ENCODE measurements around the gene TSKU.

The TSKU gene

GRCh38 chr11:76841923-76842452 is 58.8 kb downstream of the TSKU start:
- DNase-seq = no peak
- no peak for TF ChIP-seq CTCF (IDR thresholded peaks at IDR 0.05)
- peaks cover 18% of the 10 kb centered on the region for H3K4me1 Mint-ChIP-seq
- H3K9me3 Mint-ChIP-seq = peaks cover 4% of the 10 kb centered on the region
- no peak overlapping the region for H3K27ac Mint-ChIP-seq
- H3K36me3 Mint-ChIP-seq (ENCODE audit: low read depth) = no peaks in the 10 kb centered on the region
- H3K27me3 Mint-ChIP-seq (ENCODE audit: low read depth, poor library complexity) = peaks cover 13% of the 10 kb centered on the region
- H3K4me3 Mint-ChIP-seq = no peak overlapping the region

- H3K9me3 Mint-ChIP-seq = peaks cover 4% of the 10 kb centered on the region
- no peak overlapping the region for H3K4me3 Mint-ChIP-seq
- no peaks in the 10 kb centered on the region for H3K36me3 Mint-ChIP-seq (ENCODE audit: low read depth)
- peaks cover 9% of the 10 kb centered on the region for H3K27me3 Mint-ChIP-seq (ENCODE audit: low read depth, poor library complexity)
- TF ChIP-seq CTCF (IDR thresholded peaks at IDR 0.05) = no peak
- peaks cover 13% of the 10 kb centered on the region for H3K4me1 Mint-ChIP-seq
- no peak overlapping the region for H3K27ac Mint-ChIP-seq
- no peak for DNase-seq
Measured at GRCh38 chr11:76843907-76844306, 60.8 kb downstream of the TSKU start.

- H3K4me1 Mint-ChIP-seq = peaks cover 10% of the 10 kb centered on the region
- no peak overlapping the region for H3K4me3 Mint-ChIP-seq
- H3K27me3 Mint-ChIP-seq (ENCODE audit: low read depth, poor library complexity) = peaks cover 8% of the 10 kb centered on the region
Measured at GRCh38 chr11:76844511-76844910, 61.4 kb downstream of the TSKU start.

GRCh38 chr11:76845069-76845468 is 61.9 kb downstream of the TSKU start:
- DNase-seq = no peak
- H3K27ac Mint-ChIP-seq = no peak overlapping the region
- H3K4me1 Mint-ChIP-seq = peaks cover 7% of the 10 kb centered on the region
- no peak for TF ChIP-seq CTCF (IDR thresholded peaks at IDR 0.05)
- no peak overlapping the region for H3K4me3 Mint-ChIP-seq
- H3K36me3 Mint-ChIP-seq (ENCODE audit: low read depth) = no peaks in the 10 kb centered on the region
- H3K27me3 Mint-ChIP-seq (ENCODE audit: low read depth, poor library complexity) = peaks cover 7% of the 10 kb centered on the region
- H3K9me3 Mint-ChIP-seq = peaks cover 4% of the 10 kb centered on the region

More at GRCh38 chr11:76844511-76844910, 61.4 kb downstream of the TSKU start:
- Mint-ChIP-seq H3K27ac (no peak overlapping the region), H3K9me3 (peaks cover 4% of the 10 kb centered on the region), H3K36me3 (ENCODE audit: low read depth) (no peaks in the 10 kb centered on the region)
- no peak for DNase-seq
- TF ChIP-seq CTCF (IDR thresholded peaks at IDR 0.05) = no peak

GRCh38 chr11:76846441-76846840 is 63.3 kb downstream of the TSKU start:
- no peak overlapping the region for H3K4me3 Mint-ChIP-seq
- H3K4me1 Mint-ChIP-seq = peaks cover 6% of the 10 kb centered on the region
- H3K27ac Mint-ChIP-seq = no peak overlapping the region
- H3K36me3 Mint-ChIP-seq (ENCODE audit: low read depth) = no peaks in the 10 kb centered on the region
- DNase-seq = no peak
- peaks cover 4% of the 10 kb centered on the region for H3K9me3 Mint-ChIP-seq
- no peak for TF ChIP-seq CTCF (IDR thresholded peaks at IDR 0.05)
- peaks cover 4% of the 10 kb centered on the region for H3K27me3 Mint-ChIP-seq (ENCODE audit: low read depth, poor library complexity)

Measured in nephron progenitor cell (in vitro differentiated cells).